M059J (cell line): ENCODE results near the gene NCOA1. TPM values are rescaled to one million over a fixed set of nuclear protein-coding genes. Genes with fewer than 3 reads are reported as not detected.

Source experiments
- DNase-seq: peaks from one replicate; pipeline ENCODE4 v3.0.0-alpha.2; 2012; ENCODE audit warnings: low read depth
- total RNA-seq: library from RNA; depleted of rRNA; stranded (reverse); fragments of >200 nt; shearing (Covaris generic); gene quantifications from 2 replicates; pipeline ENCODE4 v1.2.3, GENCODE V29; 2014

The NCOA1 gene
- total RNA-seq, 1 experiment from 2014 or later = 13.7 TPM

GRCh38 chr2:24740142-24740541 is 249.1 kb downstream of the NCOA1 start:
- DNase-seq = no peak

GRCh38 chr2:24742730-24743129 is 251.7 kb downstream of the NCOA1 start:
- DNase-seq = no peak

- DNase-seq = no peak
Measured at GRCh38 chr2:24743924-24744323, 252.9 kb downstream of the NCOA1 start.

- DNase-seq = no peak
Measured at GRCh38 chr2:24744356-24744755, 253.3 kb downstream of the NCOA1 start.

- DNase-seq = no peak
Measured at GRCh38 chr2:24745825-24746224, 254.8 kb downstream of the NCOA1 start.

- no peak for DNase-seq
Measured at GRCh38 chr2:24747299-24747698, 256.2 kb downstream of the NCOA1 start.

- no peak for DNase-seq
Measured at GRCh38 chr2:24749069-24749691, 258.1 kb downstream of the NCOA1 start.

- DNase-seq = peak; percentile 5
Measured at GRCh38 chr2:24754985-24755705, 264.1 kb downstream of the NCOA1 start.

GRCh38 chr2:24756789-24757188 is 265.7 kb downstream of the NCOA1 start:
- no peak for DNase-seq

- no peak for DNase-seq
Measured at GRCh38 chr2:24761866-24762265, 270.8 kb downstream of the NCOA1 start.

- DNase-seq = no peak
Measured at GRCh38 chr2:24762518-24762917, 271.5 kb downstream of the NCOA1 start.

- no peak for DNase-seq
Measured at GRCh38 chr2:24763843-24764242, 272.8 kb downstream of the NCOA1 start.

GRCh38 chr2:24766609-24767008 is 275.6 kb downstream of the NCOA1 start:
- no peak for DNase-seq

- DNase-seq = no peak
Measured at GRCh38 chr2:24768013-24768412, 277.0 kb downstream of the NCOA1 start.

GRCh38 chr2:24768601-24769000 is 277.5 kb downstream of the NCOA1 start:
- DNase-seq = no peak

GRCh38 chr2:24771061-24771460 is 280.0 kb downstream of the NCOA1 start:
- DNase-seq = no peak

GRCh38 chr2:24771764-24772586 is 280.9 kb downstream of the NCOA1 start:
- peak; percentile 5 for DNase-seq

GRCh38 chr2:24774373-24774772 is 283.3 kb downstream of the NCOA1 start:
- DNase-seq = peak; percentile 4

GRCh38 chr2:24779116-24779515 is 288.1 kb downstream of the NCOA1 start:
- DNase-seq = no peak

- DNase-seq = no peak
Measured at GRCh38 chr2:24783641-24784040, 292.6 kb downstream of the NCOA1 start.

- no peak for DNase-seq
Measured at GRCh38 chr2:24785671-24786321, 294.7 kb downstream of the NCOA1 start.

- no peak for DNase-seq
Measured at GRCh38 chr2:24787532-24787931, 296.5 kb downstream of the NCOA1 start.
